ENCODE measurements around the gene ZBTB20. TPM values are rescaled to one million over a fixed set of nuclear protein-coding genes. Genes with fewer than 3 reads are reported as not detected.
A peak's percentile ranks its signal among the peaks of the same experiment; 100 is the strongest.
"Not testable (repeated sequence)": the region's sequence is repeated elsewhere in the genome, so short reads cannot be mapped to it uniquely, and the experiment has no call there.

Gene ZBTB20
- 10 to 100 TPM; 11.0 to 11.4 TPM for total RNA-seq

DNA sequence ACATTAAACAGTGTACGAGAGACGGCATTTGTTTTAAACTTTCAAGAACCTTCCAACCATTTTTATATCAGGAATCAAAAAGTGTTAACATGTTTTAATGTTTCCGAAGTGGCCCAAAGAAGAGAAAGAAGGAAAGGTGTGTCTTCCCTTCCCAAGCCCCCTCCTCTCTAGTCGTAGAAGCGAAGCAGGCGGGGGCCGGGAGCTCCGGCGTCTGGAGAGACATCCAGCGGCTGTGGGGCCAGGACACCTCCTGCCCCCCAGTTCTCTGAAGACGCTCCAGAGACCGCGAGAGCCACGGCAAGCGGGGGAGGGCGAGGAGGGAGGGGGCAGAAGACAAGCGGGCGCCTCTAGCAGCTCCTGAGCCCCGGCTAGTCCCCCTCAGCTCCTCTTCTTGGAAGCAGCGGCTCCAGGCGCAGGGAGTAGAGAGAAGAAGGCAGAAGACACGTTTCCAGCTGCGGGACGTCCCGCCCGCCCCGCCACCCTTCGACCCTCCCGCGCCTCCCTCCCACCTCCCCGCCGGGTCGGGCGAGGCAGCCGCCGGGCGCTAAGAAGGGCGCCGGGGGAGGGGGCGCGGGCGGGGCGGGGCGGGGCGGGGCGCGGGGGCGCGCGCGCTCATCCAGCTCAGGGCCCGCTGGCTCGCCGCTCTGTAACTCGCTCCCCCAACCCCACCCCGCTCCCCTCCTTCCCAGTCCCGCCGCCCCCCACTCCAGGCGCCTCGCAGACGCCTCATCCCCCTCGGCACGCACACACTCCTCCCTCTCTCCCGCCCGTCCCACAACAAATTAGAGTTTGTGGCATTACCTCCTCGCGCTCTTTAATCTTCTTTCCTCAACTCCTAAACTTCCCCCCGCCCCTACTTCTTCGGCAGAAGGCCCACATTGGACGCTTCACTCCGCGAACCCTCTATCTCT lies at the start of gene ZBTB20:
Gene ZBTB20, minus strand, starts transcription at position 871 of the 911 bp plus-strand sequence.
- peaks cover 22% of the 10 kb centered on the region for H3K4me1 Mint-ChIP-seq
- POLR2A ChIA-PET: interaction anchor here (1.3 kb wide), 1 partner anchor 46 kb away, joined by 5 read pairs; no protein-coding TSS in a partner anchor
- no peaks in the 10 kb centered on the region for H3K27me3 Mint-ChIP-seq
- peak; percentile 75 for DNase-seq
- peak within 1 kb of the TSS; percentile 99 for H3K27ac Mint-ChIP-seq
- H3K9me3 Mint-ChIP-seq: no peaks in the 10 kb centered on the region
- H3K36me3 Mint-ChIP-seq (ENCODE audit: low read depth): peaks cover 16% of the 10 kb centered on the region
- peak within 1 kb of the TSS; percentile 96 for H3K4me3 Mint-ChIP-seq
- CTCF ChIA-PET: interaction anchor here (0.5 to 1.7 kb wide), 10 partner anchors 12 to 728 kb away, joined by 3 to 4 read pairs (median 3); no protein-coding TSS in a partner anchor

DNA sequence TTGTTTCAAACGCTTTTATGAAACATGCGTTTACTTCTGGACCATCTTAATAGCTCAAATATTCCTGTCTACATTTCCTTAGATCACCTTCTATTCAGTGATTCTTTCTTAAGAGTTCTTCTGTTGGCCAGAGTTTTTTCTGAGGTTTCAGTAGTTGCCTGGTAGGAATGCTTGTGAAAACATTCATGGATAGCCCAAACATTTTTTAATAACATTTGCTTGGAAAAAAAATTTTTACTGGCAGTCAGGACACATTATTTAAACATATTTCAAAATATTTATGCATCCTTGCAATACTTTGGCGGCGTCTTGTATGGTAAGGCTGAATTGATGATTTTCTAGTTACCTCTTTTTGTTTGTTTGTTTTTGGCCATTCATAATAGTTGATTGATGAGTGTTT lies 47.4 kb upstream of the ZBTB20 start:
- POLR2A ChIA-PET: no interaction called here
- Mint-ChIP-seq H3K4me3 (no peak overlapping the region), H3K9me3 (peaks cover 5% of the 10 kb centered on the region), H3K27me3 (no peaks in the 10 kb centered on the region), H3K27ac (no peak overlapping the region), H3K36me3 (ENCODE audit: low read depth) (no peaks in the 10 kb centered on the region), H3K4me1 (no peaks in the 10 kb centered on the region)
- DNase-seq: no peak
- CTCF ChIA-PET: no interaction called here

DNA sequence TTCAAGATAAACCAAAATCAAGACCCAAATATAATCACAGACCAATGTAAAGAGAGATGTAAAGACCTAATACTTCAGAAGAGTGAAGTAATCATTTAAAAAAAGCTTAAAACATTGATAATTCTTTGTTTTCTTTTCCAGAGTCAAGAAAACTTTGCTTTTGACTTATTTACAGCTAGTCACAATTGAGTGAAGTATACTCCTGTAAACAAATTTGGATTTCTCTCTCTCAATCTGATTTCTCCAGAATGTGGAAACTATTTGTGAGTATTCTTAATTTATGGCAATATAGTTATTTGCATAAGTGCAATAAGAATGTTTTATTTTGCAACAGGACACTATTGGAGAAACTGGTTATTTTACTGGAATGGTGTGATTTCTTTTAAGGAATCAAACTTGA lies 43.7 kb upstream of the ZBTB20 start:
- H3K9me3 Mint-ChIP-seq: peaks cover 5% of the 10 kb centered on the region
- no peak overlapping the region for H3K4me3 Mint-ChIP-seq
- H3K36me3 Mint-ChIP-seq (ENCODE audit: low read depth): no peaks in the 10 kb centered on the region
- no peak for DNase-seq
- CTCF ChIA-PET: interaction anchor here (0.6 kb wide), 1 partner anchor 399 kb away, joined by 3 read pairs; no protein-coding TSS in a partner anchor
- no peak overlapping the region for H3K27ac Mint-ChIP-seq
- H3K4me1 Mint-ChIP-seq: peaks cover 11% of the 10 kb centered on the region
- POLR2A ChIA-PET: no interaction called here
- H3K27me3 Mint-ChIP-seq: no peaks in the 10 kb centered on the region

DNA sequence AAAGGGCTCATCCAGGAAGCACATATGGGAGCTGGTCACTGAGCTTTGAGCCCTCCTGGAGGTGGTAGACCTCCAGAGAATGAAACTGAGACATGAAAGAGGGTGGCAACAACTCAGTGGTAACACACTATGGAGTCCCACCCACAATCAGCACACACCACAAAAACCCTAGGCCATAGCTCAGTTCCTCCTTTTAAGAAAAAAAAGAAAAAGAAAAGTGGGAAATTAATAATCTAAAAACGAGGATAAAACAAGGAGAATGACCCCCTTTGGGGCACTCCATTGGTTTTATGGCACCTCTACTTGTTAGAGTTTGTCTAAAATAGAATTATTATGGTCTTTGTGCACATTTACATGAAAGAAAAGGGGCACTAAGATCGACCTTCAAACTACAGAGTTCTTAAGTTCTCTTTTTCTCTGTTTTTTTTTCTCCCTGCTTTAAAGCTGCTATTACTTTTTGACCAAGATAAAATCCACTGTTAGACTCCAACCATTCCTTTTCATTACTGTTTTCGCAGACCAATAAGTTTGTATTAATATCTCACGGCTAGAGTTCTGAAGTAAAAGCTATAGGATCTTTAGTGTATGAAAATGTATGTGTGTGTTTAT lies 40.2 kb upstream of the ZBTB20 start:
- Mint-ChIP-seq H3K9me3 (peaks cover 7% of the 10 kb centered on the region), H3K36me3 (ENCODE audit: low read depth) (no peaks in the 10 kb centered on the region), H3K27ac (no peak overlapping the region), H3K4me1 (peaks cover 11% of the 10 kb centered on the region), H3K4me3 (no peak overlapping the region), H3K27me3 (no peaks in the 10 kb centered on the region)
- CTCF ChIA-PET: interaction anchor here (0.7 kb wide), 1 partner anchor 520 kb away, joined by 3 read pairs; no protein-coding TSS in a partner anchor
- no peak for DNase-seq
- POLR2A ChIA-PET: no interaction called here

DNA sequence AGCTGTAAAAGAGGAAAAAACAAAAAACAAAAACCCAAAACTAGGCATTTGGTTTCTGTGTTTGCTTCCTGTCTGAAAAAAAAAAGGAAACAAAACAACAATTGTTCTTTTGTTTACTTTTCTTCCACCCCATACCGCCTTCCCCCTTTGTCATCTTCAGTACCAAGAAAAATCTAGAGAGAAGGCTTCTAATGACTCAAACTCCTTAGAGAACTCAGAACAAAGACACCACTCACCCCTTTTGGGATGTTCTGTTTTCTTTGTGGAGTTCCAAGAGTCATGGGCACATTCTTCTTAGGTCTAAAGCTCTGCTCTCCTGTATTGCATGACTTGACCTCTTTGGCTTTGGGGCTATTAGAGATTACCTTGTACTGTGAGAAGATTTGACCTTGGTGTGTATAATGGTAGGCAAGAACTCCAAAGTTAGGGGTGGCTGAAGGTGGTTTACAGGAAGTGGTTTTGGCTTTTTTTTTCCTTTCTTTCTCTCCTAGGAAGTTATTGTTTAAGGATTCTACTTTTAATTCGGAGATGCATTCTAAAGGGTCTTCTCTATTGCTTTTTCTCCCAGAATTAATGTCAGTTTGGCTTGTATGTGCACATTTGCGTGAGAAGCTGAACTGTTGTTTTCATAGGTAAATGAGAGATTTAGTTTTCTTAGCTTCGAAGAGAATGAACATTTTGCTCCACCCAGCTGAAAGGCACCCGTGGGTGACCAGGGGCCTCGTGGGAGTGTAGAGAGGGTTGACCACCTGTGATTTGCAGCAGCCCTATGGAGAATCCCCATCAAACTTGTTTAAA lies 39.5 kb upstream of the ZBTB20 start:
- Mint-ChIP-seq H3K27me3 (peaks cover under 1% of the 10 kb centered on the region), H3K9me3 (peaks cover 9% of the 10 kb centered on the region), H3K4me1 (peaks cover 11% of the 10 kb centered on the region), H3K36me3 (ENCODE audit: low read depth) (no peaks in the 10 kb centered on the region), H3K4me3 (no peak overlapping the region), H3K27ac (no peak overlapping the region)
- ChIA-PET POLR2A (no interaction called here), CTCF (interaction anchor here (0.6 to 0.7 kb wide), 2 partner anchors 29 to 520 kb away, joined by 3 read pairs; no protein-coding TSS in a partner anchor)
- DNase-seq: no peak

DNA sequence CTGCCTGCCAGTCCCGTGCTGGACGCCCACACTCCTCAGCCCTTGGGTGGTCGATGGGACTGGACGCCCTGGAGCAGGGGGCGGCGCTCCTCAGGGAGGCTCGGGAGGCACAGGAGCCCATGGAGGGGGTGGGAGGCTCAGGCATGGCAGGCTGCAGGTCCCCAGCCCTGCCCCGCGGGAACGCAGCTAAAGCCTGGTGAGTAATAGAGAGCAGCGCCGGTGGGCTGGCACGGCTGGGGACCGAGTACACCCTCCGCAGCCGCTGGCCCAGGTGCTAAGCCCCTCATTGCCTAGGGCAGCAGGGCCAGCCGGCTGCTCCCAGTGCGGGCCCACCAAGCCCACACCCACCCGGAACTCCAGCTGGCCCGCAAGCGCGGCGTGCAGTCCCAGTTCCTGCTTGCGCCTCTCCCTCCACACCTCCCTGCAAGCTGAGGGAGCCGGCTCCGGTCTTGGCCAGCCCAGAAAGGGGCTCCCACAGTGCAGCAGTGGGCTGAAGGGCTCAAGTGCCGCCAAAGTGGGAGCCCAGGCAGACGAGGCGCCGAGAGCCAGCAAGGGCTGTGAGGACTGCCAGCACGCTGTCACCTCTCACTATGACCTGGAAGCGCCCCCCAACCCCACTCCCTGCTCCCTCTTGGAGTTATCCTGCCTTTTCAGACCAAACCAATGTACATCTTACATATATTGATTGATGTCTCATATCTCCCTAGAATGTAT lies 37.9 kb upstream of the ZBTB20 start:
- peaks cover 11% of the 10 kb centered on the region for H3K4me1 Mint-ChIP-seq
- CTCF ChIA-PET; H3K27ac Mint-ChIP-seq; H3K9me3 Mint-ChIP-seq; DNase-seq; H3K4me3 Mint-ChIP-seq; POLR2A ChIA-PET; H3K27me3 Mint-ChIP-seq; H3K36me3 Mint-ChIP-seq (ENCODE audit: low read depth): not testable (repeated sequence)

DNA sequence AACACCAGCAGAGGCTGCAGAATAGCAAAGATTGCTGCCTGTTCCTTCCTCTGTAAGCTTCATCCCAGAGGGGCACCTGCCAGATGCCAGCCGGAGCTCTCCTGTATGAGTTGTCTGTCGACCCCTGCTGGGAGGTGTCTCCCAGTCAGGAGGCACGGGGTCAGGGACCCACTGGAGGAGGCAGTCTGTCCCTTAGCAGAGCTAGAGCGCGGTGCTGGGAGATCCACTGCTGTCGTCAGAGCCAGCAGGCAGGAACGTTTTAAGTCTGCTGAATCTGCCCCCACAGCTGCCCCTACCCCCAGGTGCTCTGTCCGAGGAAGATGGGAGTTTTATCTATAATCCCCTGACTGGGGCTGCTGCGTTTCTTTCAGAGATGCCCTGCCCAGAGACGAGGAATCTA lies 31.8 kb upstream of the ZBTB20 start:
- H3K36me3 Mint-ChIP-seq (ENCODE audit: low read depth); H3K9me3 Mint-ChIP-seq; H3K4me3 Mint-ChIP-seq; H3K4me1 Mint-ChIP-seq; DNase-seq; POLR2A ChIA-PET; H3K27ac Mint-ChIP-seq; H3K27me3 Mint-ChIP-seq: not testable (repeated sequence)
- CTCF ChIA-PET: interaction anchor here (1.5 kb wide), 1 partner anchor 13 kb away, joined by 4 read pairs; no protein-coding TSS in a partner anchor

DNA sequence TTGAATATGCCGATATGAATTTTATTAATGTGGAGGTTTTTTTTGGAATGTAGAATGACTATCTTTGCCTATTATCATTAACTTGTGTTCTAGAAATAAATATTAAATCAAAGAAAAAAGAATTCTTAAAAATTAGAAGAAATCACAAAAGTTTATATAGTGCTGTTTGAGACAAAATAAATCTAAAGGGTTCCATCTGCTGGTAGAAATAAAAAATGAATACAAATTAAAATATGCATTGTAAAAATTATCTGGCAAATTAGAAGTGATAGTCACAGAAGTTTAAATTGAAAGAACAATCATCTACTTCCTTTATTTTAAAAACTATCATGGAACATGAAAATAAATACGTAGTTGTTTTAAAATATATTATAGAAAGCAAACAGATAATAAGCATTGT lies 22.7 kb upstream of the ZBTB20 start:
- Mint-ChIP-seq H3K9me3 (peaks cover 2% of the 10 kb centered on the region), H3K27ac (no peak overlapping the region), H3K36me3 (ENCODE audit: low read depth) (no peaks in the 10 kb centered on the region), H3K4me1 (peaks cover 12% of the 10 kb centered on the region), H3K4me3 (no peak overlapping the region), H3K27me3 (no peaks in the 10 kb centered on the region)
- DNase-seq: no peak
- CTCF ChIA-PET: no interaction called here
- POLR2A ChIA-PET: no interaction called here

DNA sequence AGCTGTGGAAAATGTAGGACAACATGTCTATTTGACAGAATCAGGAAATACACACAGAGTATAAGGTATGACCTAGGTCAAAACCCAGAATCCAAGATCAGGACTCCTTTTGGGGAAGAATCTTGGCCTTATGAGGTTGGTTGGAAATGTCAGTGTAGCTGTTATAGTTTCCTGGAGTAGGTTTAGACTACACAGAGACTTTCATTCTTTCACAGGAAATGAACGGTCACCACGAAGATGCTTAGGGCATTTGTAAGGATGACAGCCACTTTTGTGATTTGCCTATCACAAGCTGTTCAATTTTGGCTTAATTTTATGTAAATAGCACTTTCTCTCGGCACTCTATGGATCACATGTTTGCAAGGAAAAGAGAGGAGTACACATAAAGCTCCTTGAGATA lies 18.6 kb upstream of the ZBTB20 start:
- Mint-ChIP-seq H3K27me3 (no peaks in the 10 kb centered on the region), H3K4me1 (peaks cover 35% of the 10 kb centered on the region), H3K36me3 (ENCODE audit: low read depth) (peaks cover 4% of the 10 kb centered on the region), H3K9me3 (peaks cover 2% of the 10 kb centered on the region), H3K27ac (peak overlapping the region; percentile 85), H3K4me3 (no peak overlapping the region)
- ChIA-PET POLR2A (no interaction called here), CTCF (interaction anchor here (0.8 to 2.1 kb wide), 3 partner anchors 13 to 24 kb away, joined by 3 to 4 read pairs (median 4); partner anchors contain the start of gene ZBTB20)
- DNase-seq: no peak

DNA sequence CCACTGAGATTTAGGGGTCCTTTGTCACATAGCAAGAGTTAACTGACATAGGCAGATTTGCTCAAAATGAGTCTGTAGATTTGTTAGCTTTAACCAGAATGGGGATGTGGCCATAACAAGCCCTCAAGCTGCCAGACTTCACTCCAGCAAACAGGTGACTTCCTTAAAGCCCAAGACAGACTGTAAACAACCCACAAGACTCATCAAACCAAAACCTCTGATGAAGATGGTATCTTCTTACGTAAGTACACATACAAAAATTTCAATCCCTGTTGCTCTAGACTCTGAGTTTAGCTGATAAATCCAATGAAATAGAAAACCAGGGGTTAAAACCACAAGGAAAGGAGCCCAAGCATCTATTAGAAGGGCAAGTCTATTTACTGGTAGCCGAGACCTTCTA lies 18.2 kb upstream of the ZBTB20 start:
- Mint-ChIP-seq H3K9me3 (peaks cover 2% of the 10 kb centered on the region), H3K27me3 (no peaks in the 10 kb centered on the region), H3K4me3 (no peak overlapping the region), H3K36me3 (ENCODE audit: low read depth) (peaks cover 4% of the 10 kb centered on the region), H3K27ac (peak overlapping the region; percentile 85), H3K4me1 (peaks cover 39% of the 10 kb centered on the region)
- CTCF ChIA-PET: interaction anchor here (0.8 to 2.1 kb wide), 2 partner anchors 19 to 23 kb away, joined by 3 to 4 read pairs; partner anchors contain the start of gene ZBTB20
- DNase-seq: peak; percentile 32
- POLR2A ChIA-PET: no interaction called here

DNA sequence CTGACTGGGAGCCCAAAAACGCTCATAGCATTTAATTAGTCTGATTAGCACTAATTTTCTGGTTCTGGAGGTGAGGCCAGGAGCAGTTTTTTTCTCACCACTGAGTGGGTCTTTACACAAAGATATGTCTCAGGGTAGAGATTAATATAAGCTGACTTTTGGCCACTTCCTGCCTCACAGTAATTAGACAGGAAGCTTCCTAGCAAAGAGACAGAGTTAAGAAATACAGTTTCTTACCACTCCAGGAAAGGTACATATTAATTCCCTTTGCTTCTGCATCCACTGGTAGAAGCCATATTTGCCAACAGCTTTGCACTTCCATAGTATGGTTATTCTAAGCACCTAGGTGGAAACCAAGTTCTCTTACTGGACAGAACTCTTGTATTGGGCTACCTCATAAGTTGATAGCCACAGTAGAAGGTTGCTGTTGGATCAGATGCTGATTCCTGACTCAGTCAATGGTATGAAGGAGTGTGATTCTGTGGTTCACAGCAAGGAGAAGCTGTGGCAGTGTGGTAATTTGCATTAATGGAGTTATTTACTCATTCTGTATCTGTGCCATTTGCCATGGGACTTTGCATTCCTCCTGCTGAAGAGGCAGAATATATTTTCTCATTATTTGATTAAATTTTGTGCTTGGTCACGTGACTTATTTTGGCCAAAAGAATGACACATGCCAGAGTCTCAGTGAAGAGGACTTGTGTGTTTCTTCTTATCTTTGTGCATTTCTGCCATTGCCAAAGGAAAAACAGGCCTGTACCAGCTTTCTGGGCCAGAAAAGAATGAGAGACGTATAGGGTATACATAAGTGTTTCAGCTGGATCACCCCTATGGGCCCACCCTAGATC lies 17.5 kb upstream of the ZBTB20 start:
- H3K9me3 Mint-ChIP-seq: peaks cover 2% of the 10 kb centered on the region
- DNase-seq: no peak
- no peaks in the 10 kb centered on the region for H3K27me3 Mint-ChIP-seq
- H3K4me3 Mint-ChIP-seq: no peak overlapping the region
- CTCF ChIA-PET: interaction anchor here (0.5 to 0.8 kb wide), 3 partner anchors 23 to 1667 kb away, joined by 3 read pairs; no protein-coding TSS in a partner anchor
- peaks cover 4% of the 10 kb centered on the region for H3K36me3 Mint-ChIP-seq (ENCODE audit: low read depth)
- H3K27ac Mint-ChIP-seq: peak overlapping the region; percentile 85
- POLR2A ChIA-PET: no interaction called here
- H3K4me1 Mint-ChIP-seq: peaks cover 41% of the 10 kb centered on the region
